ENCODE data around the gene MAP4K5. TPM values are rescaled to one million over a fixed set of nuclear protein-coding genes. Genes with fewer than 3 reads are reported as not detected.

The MAP4K5 gene
- total and polyA plus RNA-seq, 2 of the 13 experiments (the other 11 are each of a cell fraction or from before 2014, with no cell fraction given): 12.7 to 23.9 TPM

GRCh38 chr14:50523271-50524041 lies 8.9 kb downstream of the MAP4K5 start:
- Histone ChIP-seq H4K20me1 (ENCODE audit: insufficient read depth, low read length) (peaks cover 10% of the 10 kb centered on the region; the same call in 1 of the 2 replicates), H3K4me2 (ENCODE audit: low read depth, low read length) (no peak overlapping the region), H3K4me3 (replicated peaks in 1 of 3; ENCODE audit: insufficient read depth in 1 of 3, low read depth in 2 of 3, low read length in 3 of 3) (no peak overlapping the region), H3K36me3 (replicated peaks in 1 of 2; ENCODE audit: control insufficient read depth in 1 of 2, insufficient read depth in 2 of 2, low read length in 2 of 2) (peaks cover 0 to under 1% of the 10 kb centered on the region in 2 experiments; a peak in 2 of 5 replicates), H3K27ac (ENCODE audit: extremely low read length, insufficient read depth, low read length) (no peak overlapping the region), H3K79me2 (ENCODE audit: insufficient read depth, low read length) (peaks cover 90% of the 10 kb centered on the region), H2AFZ (ENCODE audit: low read length) (no peak overlapping the region), H3K9me3 (ENCODE audit: low read length) (no peaks in the 10 kb centered on the region), H3K9ac (ENCODE audit: insufficient read depth, low read depth, low read length) (no peak overlapping the region), H3K4me1 (ENCODE audit: insufficient read depth, low read length) (peaks cover 41% of the 10 kb centered on the region), H3K27me3 (ENCODE audit: control insufficient read depth in 1 of 2, insufficient read depth in 2 of 2, low read length in 2 of 2) (no peaks in the 10 kb centered on the region)
- CTCF ChIA-PET (ENCODE audit: low intra/inter-chr PET ratio, low total read pairs): no interaction called here
- ATAC-seq: no peak
- no peak for FAIRE-seq
- intact Hi-C loops (cut with micrococcal nuclease; ENCODE audit: unreplicated experiment) (no loop called here), in situ Hi-C loops (cut with HindIII; ENCODE audit: extremely low pct_ligation_motif_present, low pct_unique_long_range_greater_than_20kb) (no loop called here)
- POLR2A ChIA-PET: no interaction called here
- 97% methylated on average over 5 of the region's 5 CpGs for WGBS (ENCODE audit: low lambda C conversion rate)
- TF ChIP-seq NFYC (CRISPR knock-in tag; IDR thresholded peaks at IDR 0.05) (no peak), ZNF652 (CRISPR knock-in tag; IDR thresholded peaks at IDR 0.05; ENCODE audit: borderline replicate concordance, low read depth) (no peak), NFE2 (CRISPR knock-in tag; IDR thresholded peaks at IDR 0.05) (no peak), ZBTB3 (CRISPR knock-in tag; IDR thresholded peaks at IDR 0.05; ENCODE audit: borderline replicate concordance, low read depth) (no peak), MIXL1 (CRISPR knock-in tag; IDR thresholded peaks at IDR 0.05) (no peak), NR2F2 (IDR thresholded peaks at IDR 0.05; ENCODE audit: borderline replicate concordance, low read depth) (no peak), ZNF33B (CRISPR knock-in tag; IDR thresholded peaks at IDR 0.05) (no peak), KDM5B (CRISPR knock-in tag; IDR thresholded peaks at IDR 0.05; ENCODE audit: borderline replicate concordance) (no peak), SMAD9 (CRISPR knock-in tag; IDR thresholded peaks at IDR 0.05) (no peak), GPN1 (CRISPR knock-in tag; IDR thresholded peaks at IDR 0.05; ENCODE audit: borderline replicate concordance) (no peak)
- TF ChIP-seq, protein P1, sequence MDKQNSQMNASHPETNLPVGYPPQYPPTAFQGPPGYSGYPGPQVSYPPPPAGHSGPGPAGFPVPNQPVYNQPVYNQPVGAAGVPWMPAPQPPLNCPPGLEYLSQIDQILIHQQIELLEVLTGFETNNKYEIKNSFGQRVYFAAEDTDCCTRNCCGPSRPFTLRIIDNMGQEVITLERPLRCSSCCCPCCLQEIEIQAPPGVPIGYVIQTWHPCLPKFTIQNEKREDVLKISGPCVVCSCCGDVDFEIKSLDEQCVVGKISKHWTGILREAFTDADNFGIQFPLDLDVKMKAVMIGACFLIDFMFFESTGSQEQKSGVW (CRISPR knock-in tag; IDR thresholded peaks at IDR 0.05; ENCODE audit: borderline replicate concordance): no peak
- BruUV-seq (replicated peaks): no TSS peak
- DNase-seq (ENCODE audit: low spot score): no peak
